HepG2 (cell line): Measurements from ENCODE around the gene CFAP119. TPM values are rescaled to one million over a fixed set of nuclear protein-coding genes. Genes with fewer than 3 reads are reported as not detected.

Source experiments
- ETV5 ChIP-seq: IDR thresholded peaks from 2 replicates; pipeline ENCODE4 v1.6.1; 2018; ENCODE audit warnings: missing biosample characterization, missing genetic modification reagents, inconsistent platforms, borderline replicate concordance
- ZNF143 ChIP-seq: sonication (generic); formaldehyde crosslinking; IDR thresholded peaks from 2 replicates; pipeline ENCODE4 v1.4.0; 2020; ENCODE audit warnings: missing genetic modification reagents
- ZNF709 ChIP-seq: sonication (generic); formaldehyde crosslinking; IDR thresholded peaks from 2 replicates; pipeline ENCODE4 v1.5.0; 2020; ENCODE audit warnings: mild to moderate bottlenecking, missing genetic modification reagents
- polyA plus RNA-seq, 8 experiments: library from polyadenylated mRNA; depleted of rRNA in 3 of 8; stranded (reverse) in 7 of 8; unstranded in 1 of 8; fragments of >200 nt; fragmentation: Illumina TruSeq in 4 of 8; extraction: Trizol in 4 of 8; gene quantifications; 2 replicates each; pipeline versions ENCODE4 v1.2.1 to v1.2.3, GENCODE V29; 2011 to 2016; ENCODE audit warnings: low read depth in 4 of 8, missing spikeins in 1 of 8, mixed read lengths in 1 of 8; ENCODE audit not compliant: insufficient read depth in 1 of 8
- total RNA-seq, 5 experiments: library from RNA; depleted of rRNA; stranded (reverse); fragments of >200 nt; fragmentation: Illumina TruSeq; extraction: Trizol; gene quantifications; 2 replicates each; pipeline ENCODE4 v1.2.3, GENCODE V29; 2016; ENCODE audit warnings: low read depth in 1 of 5
- TF ChIP-seq, protein P1 (sequence below): sonication (generic); formaldehyde crosslinking; IDR thresholded peaks from one replicate; pipeline ENCODE4 v1.5.1; 2020; ENCODE audit warnings: mild to moderate bottlenecking, missing genetic modification reagents; ENCODE audit errors: not compliant biosample characterization
- TF ChIP-seq, protein P2 (sequence below): sonication (generic); formaldehyde crosslinking; IDR thresholded peaks from 2 replicates; pipeline ENCODE4 v1.9.0; 2022; ENCODE audit warnings: low read depth, missing genetic modification reagents
- TF ChIP-seq, protein P3 (sequence below): sonication (generic); formaldehyde crosslinking; IDR thresholded peaks from 2 replicates; pipeline ENCODE4 v1.4.0; 2020; ENCODE audit warnings: missing genetic modification reagents
- TF ChIP-seq, protein P4 (sequence below): sonication (generic); formaldehyde crosslinking; IDR thresholded peaks from 2 replicates; pipeline ENCODE4 v1.8.0; 2022; ENCODE audit warnings: missing genetic modification reagents, low read depth, mild to moderate bottlenecking, borderline replicate concordance
- TF ChIP-seq, protein P5 (sequence below): sonication (generic); formaldehyde crosslinking; IDR thresholded peaks from 2 replicates; pipeline ENCODE4 v1.9.0; 2021; ENCODE audit warnings: missing genetic modification reagents, mild to moderate bottlenecking, borderline replicate concordance

The CFAP119 gene
- total and polyA plus RNA-seq, 2 of the 13 experiments (the other 11 are each of a cell fraction or from before 2014, with no cell fraction given) = 6.4 TPM

DNA sequence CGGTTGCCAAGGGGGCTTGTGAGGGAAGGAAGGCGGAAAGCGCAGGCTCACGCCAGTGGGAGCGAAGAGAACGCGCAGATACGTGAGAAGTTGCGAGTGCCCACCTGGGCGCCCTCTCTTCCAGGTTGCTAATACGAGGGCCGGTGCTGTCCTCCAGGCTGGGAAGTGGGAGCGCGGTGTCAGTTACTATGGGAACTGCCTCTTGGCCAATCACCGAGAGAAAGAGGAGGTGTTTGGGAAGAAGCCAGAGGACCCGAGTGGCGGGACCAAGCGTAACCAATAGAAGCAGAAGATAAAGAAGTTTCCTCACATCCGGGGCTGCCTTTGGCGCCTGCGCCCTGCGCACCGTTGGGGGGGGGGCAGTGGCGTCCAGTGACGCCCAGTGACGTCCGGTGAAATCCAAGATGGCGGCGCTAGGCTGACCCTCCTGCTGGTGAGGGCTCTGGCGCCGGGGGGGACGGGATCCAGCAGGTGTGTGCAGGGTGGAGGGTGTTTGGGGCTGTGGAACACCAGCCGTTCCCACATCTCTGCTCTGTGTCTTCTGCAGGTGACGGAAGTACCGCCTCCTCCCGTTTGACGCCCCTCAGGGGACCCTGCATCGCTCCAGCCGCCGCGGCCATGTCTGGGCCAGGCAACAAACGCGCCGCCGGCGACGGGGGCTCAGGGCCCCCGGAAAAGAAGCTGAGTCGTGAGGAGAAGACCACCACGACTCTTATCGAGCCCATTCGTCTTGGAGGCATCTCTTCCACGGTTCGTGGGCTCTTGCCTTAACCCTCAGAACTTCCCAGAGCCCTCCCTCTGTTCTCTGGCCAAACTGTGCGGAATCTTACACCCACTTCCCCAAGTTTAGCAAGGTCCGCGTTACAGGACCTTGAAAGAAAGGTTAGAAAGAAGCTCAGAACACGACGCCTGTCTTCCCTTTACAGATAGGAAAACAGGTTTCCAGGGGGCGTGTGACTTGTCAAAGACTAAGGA is at the start of gene CFAP119, which contains the start of gene RNF40 (continued):
- TF ChIP-seq, protein P1, sequence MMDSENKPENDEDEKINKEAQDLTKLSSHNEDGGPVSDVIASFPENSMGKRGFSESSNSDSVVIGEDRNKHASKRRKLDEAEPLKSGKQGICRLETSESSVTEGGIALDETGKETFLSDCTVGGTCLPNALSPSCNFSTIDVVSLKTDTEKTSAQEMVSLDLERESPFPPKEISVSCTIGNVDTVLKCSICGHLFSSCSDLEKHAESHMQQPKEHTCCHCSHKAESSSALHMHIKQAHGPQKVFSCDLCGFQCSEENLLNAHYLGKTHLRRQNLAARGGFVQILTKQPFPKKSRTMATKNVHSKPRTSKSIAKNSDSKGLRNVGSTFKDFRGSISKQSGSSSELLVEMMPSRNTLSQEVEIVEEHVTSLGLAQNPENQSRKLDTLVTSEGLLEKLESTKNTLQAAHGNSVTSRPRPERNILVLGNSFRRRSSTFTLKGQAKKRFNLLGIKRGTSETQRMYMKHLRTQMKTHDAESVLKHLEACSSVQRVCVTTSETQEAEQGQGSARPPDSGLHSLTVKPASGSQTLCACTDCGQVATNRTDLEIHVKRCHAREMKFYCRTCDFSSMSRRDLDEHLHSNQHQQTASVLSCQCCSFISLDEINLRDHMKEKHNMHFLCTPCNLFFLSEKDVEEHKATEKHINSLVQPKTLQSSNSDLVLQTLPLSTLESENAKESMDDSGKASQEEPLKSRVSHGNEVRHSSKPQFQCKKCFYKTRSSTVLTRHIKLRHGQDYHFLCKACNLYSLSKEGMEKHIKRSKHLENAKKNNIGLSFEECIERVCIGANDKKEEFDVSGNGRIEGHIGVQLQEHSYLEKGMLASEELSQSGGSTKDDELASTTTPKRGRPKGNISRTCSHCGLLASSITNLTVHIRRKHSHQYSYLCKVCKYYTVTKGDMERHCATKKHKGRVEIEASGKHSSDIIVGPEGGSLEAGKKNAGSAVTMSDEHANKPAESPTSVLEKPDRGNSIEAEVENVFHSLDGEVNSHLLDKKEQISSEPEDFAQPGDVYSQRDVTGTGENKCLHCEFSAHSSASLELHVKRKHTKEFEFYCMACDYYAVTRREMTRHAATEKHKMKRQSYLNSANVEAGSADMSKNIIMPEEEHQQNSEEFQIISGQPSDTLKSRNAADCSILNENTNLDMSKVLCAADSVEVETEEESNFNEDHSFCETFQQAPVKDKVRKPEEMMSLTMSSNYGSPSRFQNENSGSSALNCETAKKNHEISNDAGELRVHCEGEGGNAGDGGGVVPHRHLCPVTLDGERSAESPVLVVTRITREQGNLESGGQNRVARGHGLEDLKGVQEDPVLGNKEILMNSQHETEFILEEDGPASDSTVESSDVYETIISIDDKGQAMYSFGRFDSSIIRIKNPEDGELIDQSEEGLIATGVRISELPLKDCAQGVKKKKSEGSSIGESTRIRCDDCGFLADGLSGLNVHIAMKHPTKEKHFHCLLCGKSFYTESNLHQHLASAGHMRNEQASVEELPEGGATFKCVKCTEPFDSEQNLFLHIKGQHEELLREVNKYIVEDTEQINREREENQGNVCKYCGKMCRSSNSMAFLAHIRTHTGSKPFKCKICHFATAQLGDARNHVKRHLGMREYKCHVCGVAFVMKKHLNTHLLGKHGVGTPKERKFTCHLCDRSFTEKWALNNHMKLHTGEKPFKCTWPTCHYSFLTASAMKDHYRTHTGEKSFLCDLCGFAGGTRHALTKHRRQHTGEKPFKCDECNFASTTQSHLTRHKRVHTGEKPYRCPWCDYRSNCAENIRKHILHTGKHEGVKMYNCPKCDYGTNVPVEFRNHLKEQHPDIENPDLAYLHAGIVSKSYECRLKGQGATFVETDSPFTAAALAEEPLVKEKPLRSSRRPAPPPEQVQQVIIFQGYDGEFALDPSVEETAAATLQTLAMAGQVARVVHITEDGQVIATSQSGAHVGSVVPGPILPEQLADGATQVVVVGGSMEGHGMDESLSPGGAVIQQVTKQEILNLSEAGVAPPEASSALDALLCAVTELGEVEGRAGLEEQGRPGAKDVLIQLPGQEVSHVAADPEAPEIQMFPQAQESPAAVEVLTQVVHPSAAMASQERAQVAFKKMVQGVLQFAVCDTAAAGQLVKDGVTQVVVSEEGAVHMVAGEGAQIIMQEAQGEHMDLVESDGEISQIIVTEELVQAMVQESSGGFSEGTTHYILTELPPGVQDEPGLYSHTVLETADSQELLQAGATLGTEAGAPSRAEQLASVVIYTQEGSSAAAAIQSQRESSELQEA (CRISPR knock-in tag) = peak; percentile 34
- TF ChIP-seq, protein P2, sequence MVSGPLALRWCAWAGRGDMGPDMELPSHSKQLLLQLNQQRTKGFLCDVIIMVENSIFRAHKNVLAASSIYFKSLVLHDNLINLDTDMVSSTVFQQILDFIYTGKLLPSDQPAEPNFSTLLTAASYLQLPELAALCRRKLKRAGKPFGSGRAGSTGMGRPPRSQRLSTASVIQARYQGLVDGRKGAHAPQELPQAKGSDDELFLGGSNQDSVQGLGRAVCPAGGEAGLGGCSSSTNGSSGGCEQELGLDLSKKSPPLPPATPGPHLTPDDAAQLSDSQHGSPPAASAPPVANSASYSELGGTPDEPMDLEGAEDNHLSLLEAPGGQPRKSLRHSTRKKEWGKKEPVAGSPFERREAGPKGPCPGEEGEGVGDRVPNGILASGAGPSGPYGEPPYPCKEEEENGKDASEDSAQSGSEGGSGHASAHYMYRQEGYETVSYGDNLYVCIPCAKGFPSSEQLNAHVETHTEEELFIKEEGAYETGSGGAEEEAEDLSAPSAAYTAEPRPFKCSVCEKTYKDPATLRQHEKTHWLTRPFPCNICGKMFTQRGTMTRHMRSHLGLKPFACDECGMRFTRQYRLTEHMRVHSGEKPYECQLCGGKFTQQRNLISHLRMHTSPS (CRISPR knock-in tag) = no peak; the same call in 1 of the 2 replicates
- TF ChIP-seq ETV5 (CRISPR knock-in tag) = peak; percentile 79
- TF ChIP-seq, protein P3, sequence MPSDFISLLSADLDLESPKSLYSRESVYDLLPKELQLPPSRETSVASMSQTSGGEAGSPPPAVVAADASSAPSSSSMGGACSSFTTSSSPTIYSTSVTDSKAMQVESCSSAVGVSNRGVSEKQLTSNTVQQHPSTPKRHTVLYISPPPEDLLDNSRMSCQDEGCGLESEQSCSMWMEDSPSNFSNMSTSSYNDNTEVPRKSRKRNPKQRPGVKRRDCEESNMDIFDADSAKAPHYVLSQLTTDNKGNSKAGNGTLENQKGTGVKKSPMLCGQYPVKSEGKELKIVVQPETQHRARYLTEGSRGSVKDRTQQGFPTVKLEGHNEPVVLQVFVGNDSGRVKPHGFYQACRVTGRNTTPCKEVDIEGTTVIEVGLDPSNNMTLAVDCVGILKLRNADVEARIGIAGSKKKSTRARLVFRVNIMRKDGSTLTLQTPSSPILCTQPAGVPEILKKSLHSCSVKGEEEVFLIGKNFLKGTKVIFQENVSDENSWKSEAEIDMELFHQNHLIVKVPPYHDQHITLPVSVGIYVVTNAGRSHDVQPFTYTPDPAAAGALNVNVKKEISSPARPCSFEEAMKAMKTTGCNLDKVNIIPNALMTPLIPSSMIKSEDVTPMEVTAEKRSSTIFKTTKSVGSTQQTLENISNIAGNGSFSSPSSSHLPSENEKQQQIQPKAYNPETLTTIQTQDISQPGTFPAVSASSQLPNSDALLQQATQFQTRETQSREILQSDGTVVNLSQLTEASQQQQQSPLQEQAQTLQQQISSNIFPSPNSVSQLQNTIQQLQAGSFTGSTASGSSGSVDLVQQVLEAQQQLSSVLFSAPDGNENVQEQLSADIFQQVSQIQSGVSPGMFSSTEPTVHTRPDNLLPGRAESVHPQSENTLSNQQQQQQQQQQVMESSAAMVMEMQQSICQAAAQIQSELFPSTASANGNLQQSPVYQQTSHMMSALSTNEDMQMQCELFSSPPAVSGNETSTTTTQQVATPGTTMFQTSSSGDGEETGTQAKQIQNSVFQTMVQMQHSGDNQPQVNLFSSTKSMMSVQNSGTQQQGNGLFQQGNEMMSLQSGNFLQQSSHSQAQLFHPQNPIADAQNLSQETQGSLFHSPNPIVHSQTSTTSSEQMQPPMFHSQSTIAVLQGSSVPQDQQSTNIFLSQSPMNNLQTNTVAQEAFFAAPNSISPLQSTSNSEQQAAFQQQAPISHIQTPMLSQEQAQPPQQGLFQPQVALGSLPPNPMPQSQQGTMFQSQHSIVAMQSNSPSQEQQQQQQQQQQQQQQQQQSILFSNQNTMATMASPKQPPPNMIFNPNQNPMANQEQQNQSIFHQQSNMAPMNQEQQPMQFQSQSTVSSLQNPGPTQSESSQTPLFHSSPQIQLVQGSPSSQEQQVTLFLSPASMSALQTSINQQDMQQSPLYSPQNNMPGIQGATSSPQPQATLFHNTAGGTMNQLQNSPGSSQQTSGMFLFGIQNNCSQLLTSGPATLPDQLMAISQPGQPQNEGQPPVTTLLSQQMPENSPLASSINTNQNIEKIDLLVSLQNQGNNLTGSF (CRISPR knock-in tag) = peak; percentile 74
- TF ChIP-seq, protein P4, sequence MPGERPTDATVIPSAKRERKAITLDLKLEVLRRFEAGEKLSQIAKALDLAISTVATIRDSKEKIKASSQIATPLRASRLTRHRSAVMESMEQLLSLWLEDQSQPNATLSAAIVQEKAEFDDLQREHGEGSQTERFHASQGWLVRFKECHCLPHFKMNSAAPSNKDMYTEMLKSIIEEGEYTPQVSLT (CRISPR knock-in tag) = peak; percentile 27; the same call in 1 of the 2 replicates
- TF ChIP-seq, protein P5, sequence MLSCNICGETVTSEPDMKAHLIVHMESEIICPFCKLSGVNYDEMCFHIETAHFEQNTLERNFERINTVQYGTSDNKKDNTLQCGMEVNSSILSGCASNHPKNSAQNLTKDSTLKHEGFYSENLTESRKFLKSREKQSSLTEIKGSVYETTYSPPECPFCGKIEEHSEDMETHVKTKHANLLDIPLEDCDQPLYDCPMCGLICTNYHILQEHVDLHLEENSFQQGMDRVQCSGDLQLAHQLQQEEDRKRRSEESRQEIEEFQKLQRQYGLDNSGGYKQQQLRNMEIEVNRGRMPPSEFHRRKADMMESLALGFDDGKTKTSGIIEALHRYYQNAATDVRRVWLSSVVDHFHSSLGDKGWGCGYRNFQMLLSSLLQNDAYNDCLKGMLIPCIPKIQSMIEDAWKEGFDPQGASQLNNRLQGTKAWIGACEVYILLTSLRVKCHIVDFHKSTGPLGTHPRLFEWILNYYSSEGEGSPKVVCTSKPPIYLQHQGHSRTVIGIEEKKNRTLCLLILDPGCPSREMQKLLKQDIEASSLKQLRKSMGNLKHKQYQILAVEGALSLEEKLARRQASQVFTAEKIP (CRISPR knock-in tag) = no peak
- peak; percentile 49; the same call in 1 of the 2 replicates for TF ChIP-seq ZNF709 (CRISPR knock-in tag)
- TF ChIP-seq ZNF143 (CRISPR knock-in tag) = peak; percentile 70
